Epithelial cell of prostate (primary cell): Measurements from ENCODE around the gene SP3.

Source experiments
- DNase-seq: peaks from one replicate; pipeline ENCODE4 v3.0.0-alpha.2; 2011; ENCODE audit warnings: low read depth, low spot score
- H3K27ac ChIP-seq: fragments of 450-650 bp; 2 replicates; pipeline ENCODE4 v1.5.1; 2017; ENCODE audit warnings: mild to moderate bottlenecking

Gene SP3

DNA sequence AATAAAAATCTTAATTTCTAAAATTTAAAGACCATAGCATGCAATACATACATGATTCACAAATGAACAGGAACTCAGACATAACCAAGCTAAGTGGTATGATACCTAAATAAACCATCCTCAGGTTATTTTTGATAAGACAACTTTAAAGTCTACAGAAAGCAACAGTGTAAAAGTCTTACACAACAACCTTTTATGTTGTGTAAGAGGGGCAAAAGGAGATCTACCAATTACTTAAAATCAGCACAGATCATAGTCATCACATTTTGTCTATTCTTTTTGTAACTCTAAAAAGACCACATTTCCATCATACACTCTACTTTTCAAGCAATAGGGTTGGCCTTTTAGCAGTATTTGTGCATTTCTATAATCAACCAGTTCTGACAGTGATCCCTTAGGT lies 16.3 kb downstream of the SP3 start:
- DNase-seq: no peak
- H3K27ac ChIP-seq: no peak overlapping the region

DNA sequence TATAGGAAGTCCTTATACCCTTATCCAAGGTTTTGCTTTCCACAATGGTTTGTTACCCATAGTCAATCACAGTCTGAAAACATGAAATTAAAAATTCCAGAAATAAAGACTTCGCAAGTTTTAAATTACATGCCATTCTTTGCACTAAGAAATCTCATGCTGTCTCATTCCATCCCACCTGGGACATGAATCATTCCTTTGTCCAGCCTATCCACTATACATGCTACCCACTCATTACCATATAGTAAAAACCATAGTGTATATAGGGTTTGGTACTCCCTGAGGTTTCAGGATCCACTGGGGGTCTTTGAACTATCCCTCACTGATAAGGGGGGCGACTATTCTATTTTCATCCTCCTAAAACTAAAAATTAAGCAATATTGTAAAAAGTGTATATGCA lies 17.0 kb downstream of the SP3 start:
- DNase-seq: no peak
- H3K27ac ChIP-seq: no peak overlapping the region

DNA sequence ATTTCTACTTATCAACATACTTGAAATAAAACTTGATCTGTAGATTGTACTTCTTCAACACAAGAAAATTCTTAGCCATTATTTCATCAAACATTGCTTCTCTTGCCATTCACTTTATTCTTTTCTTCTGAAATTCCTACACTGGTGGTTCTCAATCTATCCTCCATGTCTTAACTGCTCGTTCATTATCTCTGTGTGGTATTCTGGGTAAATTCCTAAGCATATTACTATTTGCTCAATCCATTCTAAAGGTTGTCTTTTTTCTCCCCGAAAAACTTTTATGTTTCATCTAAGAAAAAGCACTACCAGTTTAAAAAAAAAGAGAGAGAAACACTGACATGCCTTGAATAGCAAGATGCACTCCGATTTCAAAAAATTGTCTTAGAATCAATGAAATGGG lies 18.0 kb downstream of the SP3 start:
- no peak for DNase-seq

DNA sequence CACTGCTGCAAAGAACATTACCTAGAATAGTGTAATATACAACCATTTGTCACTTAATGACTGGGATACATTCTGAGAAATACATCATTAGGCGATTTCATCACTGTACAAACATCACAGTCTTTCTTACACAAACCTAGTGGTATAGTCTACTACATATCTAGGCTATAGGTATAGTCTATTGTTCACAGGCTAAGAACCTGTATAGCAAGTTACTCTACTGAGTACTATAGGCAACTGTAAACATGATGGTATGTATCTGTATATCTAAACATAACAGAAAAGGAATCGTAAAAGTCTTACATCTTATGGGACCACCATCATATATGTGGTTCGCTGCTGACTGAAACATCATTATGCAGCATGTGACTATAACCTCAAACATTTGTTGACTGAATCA lies 21.4 kb downstream of the SP3 start:
- H3K27ac ChIP-seq: no peak overlapping the region
- DNase-seq: no peak

More for the DNA sequence above, 18.0 kb downstream of the SP3 start:
- H3K27ac ChIP-seq: no peak overlapping the region

DNA sequence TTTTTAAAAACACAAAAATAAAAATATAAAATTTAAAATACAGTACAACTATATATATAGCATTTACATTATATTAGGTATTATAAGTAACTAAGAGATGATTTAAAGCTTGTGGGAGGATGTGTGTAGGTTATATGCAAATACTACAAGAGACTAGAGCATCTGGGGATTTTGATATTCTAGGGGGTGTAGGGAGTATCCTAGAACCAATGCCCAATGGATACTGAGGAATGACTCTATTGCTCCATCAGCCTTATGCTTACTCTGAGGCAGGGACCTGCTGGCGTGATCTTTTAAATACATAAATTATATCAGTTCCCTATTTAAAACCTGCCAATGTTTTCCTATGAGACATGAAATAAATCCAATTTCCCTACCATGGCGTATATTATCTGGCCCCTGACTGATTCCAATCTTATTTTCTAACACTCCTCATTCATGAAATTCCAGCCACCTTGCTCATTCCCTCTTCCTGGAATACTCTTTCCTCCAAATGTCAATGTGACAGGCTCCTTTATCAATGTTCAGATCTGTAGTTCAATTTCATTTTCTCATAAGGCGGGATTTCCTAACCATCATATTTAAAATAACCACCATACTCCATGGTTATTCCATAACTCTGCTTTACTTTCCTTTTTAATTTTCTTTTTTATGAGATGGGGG lies 22.2 kb downstream of the SP3 start:
- no peak overlapping the region for H3K27ac ChIP-seq
- DNase-seq: no peak

DNA sequence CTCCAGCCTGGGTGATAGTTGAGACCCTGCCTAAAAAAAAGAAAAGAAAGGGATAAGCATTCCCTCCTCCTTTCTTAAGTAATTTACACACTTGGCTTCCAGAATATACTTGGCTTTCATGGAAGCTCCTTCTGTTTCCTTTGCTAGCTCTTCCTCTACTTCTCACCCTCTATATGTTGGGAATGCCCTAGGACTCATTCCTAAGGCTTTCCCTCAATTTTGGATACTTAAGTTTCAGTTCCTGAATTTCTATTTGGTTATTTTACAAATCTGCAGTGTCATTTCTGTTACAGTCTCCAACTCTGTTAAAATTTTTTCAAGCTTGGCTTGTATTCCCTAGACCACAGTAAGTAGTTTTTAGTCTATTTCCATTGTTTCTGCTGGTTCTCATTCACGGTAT lies 23.6 kb downstream of the SP3 start:
- DNase-seq: no peak

DNA sequence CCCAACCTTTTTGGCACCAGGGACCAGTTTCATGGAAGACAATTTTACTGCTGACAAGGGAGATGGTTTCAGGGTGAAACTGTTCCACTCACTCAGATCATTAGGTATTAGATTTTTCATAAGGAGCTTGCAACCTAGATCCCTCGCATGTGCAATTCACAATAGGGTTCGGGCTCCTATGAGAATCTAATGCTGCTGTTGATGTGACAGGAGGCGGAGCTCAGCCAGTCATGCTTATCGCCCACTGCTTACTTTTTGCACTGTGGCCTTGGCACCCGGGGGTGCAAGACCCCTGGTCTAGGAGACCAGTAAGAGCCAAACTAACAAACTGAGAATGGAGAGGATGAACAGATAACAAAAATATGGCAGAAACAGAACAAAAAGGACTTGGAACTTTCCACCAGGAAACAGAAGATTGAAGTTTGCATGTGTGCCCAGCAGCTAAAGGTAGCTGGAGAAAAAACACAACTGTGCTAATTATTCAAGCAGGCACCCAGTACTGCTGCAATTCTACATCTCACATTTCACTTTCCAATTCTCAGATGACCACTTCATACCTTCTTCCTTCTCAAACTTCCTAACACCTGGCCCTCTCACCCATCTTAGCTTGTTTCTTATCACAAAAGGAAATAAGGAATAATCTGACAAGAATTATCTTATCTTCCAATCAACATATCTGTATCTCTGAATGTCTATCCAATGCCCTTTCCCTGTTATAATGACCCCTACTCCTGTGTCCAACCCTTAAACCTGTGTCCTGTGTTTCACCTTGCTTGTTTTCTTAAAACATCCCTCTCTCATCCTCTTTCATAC lies 24.8 kb downstream of the SP3 start:
- H3K27ac ChIP-seq: peak overlapping the region; percentile 21

More for the DNA sequence above, 23.6 kb downstream of the SP3 start:
- no peak overlapping the region for H3K27ac ChIP-seq

DNA sequence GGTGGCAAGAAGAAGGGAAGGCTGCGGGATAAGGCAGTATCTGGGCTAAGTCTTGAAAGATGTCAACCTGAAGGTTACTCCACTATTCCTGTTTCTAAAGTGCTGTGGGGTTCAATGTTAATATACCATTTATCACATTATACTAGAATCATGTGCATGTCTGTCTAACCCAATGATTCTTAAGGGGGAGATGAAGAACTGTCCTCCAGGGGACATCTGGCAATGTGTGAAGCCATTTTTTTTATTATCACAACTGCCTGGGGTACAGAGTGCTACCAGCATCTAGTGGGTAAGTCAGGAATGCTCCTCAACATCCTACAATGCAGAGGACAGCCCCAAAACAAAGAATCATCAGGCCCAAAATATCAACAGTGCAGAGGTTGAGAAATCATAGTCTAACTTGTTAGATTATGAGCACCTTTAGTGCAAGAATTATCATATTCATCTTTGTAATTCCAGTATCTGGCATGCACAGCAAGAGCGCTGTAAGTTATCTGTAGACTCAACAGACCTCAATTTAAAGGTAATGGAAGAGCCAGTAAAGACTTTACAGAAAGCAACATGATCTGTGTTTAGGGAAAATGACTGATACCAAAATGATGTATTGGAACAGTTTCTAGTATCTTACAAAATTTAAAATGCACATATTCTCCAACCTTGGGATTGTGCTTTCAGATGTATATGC lies 26.3 kb downstream of the SP3 start:
- no peak for DNase-seq
- no peak overlapping the region for H3K27ac ChIP-seq

More for the DNA sequence above, 24.8 kb downstream of the SP3 start:
- no peak for DNase-seq

DNA sequence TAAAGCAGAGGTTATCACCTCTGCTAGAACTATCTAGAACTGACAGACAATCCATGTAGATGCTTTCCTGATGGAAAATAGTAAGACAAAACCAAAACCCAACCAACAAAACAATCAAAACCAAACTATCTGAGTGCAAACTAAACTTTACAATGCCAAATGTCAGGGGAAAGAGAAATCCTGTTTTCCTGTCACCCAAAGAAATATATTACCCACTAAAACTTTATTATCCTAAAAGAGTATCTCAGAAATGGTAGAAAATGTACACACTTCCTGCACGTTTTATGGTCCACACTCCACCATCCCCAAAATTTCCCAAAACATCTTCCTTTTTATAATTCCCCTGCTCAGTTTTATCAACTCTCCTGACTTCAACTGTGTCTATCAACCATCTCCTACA lies 29.9 kb downstream of the SP3 start:
- DNase-seq: no peak
- H3K27ac ChIP-seq: no peak overlapping the region

DNA sequence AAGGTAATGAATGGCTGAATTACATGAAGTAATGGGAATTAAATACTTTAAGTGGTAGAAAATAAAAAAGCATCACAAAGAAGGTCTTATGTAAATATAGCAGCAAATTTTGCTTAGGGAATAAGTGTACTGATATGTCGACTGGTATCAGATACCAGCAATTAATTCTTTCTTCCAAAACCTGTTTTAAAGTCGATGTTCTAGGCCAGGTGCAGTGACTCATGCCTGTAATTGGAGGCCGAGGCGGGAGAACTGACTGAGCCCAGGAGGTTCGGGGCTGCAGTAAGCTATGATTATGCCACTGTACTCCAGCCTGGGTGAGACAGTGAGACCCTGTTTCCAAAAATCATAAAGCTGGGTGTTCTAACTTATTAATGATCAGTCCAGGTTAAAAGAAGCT lies 30.3 kb downstream of the SP3 start:
- H3K27ac ChIP-seq: no peak overlapping the region

DNA sequence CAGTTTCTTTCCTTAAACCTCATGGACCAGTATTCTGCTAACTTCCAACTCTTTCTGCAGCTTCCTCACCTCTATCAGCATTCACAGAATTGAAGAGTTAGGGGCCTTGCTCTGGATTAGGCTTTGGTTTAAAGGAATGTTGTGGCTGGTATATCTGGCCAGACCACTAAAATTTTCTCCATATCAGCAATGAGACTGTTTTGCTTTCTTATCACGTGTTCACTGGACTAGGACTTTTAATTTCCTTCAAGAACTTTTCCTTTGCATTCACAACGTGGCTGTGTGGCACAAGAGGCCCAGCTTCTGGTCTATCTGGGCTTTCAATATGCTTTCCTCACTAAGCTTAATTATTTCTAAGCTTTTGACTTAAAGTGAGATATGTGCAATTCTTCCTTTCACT lies 33.4 kb downstream of the SP3 start:
- no peak overlapping the region for H3K27ac ChIP-seq
- no peak for DNase-seq

More for the DNA sequence above, 30.3 kb downstream of the SP3 start:
- DNase-seq: no peak

DNA sequence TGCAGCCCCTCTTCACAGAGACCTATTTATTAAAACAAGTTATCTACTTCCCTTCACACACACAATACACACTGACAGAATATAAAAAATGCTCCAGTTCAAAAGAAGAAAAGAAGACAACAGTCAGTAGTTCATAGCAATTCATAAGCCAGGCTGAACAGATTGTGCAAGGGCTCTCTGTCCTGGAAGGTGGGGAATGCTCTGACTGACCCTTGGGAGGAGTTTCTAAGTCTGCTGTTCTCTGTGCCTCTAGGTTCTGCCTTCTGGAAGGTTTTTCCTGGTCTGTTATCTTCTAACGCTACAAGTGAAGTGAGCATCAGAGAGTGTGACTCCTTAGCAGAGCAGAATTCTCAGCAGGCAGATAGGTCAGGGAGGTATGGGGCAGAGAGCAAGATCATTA lies 35.7 kb downstream of the SP3 start:
- DNase-seq: no peak
- no peak overlapping the region for H3K27ac ChIP-seq

DNA sequence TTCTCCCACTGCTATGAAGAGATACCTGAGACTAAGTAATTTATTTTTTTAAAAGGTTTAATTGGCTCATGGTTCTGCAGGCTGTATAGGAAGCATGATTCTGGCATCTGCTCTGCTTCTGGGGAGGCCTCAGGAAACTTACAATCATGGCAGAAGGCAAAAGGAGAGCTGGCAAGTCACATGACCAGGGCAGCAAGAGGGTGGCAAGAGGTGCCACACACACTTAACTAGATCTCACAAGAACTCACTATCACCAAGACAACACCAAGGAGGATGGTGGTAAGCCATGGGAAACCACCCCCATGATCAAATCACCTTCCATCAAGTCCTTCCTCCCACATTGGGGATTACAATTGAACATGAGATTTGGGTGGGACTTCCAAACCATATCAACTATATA lies 38.3 kb downstream of the SP3 start:
- no peak overlapping the region for H3K27ac ChIP-seq
- no peak for DNase-seq

DNA sequence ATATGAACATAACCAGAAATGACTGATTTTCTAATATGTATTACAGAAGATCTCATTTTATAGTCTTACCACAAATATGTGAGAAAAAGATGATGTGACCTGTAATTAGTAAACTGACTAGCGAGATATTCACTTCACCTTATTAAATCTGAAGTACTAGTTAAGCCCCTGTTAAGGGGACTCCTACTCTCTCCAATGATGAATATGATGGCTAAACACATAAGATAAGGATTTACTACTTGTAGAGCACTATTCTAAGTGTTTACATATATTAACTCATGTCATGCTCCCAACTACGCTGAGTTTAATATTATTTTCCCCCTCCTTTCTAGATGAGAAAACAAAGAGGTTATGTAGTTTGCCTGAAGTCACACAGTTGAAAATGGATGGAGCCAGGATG lies 40.9 kb downstream of the SP3 start:
- H3K27ac ChIP-seq: no peak overlapping the region
- DNase-seq: no peak

DNA sequence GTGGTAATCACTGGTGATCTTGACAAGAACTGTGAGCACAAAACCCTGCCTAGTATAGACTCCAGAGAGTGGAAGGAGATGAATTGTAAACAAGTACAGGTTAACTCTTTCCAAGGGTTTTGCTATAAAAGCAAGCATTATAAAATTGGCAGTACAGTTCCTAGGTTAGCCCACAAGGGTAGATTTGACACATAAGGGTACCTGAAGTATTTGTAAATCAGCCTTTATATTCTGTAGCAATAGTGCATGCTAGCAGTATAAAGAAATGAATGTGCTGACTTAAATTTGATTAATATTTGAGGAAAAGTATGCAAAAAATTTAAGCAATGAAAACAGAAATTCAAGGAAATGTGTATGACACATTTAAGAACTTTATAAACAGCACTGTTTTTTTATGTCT lies 42.4 kb downstream of the SP3 start:
- H3K27ac ChIP-seq: no peak overlapping the region
- no peak for DNase-seq

DNA sequence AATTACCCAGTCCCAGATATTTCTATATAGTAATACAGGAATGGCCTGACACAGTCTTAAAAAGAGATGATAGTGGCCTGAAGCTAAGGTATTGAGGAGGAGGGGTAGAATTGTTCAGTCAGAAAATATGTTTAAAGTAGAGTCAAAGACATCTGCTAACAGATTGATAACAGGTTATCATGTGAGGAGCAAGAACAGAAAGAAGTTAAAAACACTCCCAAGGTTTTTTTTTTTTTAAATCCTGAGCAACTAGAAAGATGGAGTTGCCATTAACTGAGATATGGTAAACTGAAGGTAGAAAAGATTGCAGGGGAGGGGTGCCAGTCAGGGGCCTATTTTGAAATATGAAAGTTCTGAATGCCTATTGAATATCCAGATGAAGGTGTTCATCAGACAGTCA lies 43.1 kb downstream of the SP3 start:
- H3K27ac ChIP-seq: no peak overlapping the region
- DNase-seq: no peak

DNA sequence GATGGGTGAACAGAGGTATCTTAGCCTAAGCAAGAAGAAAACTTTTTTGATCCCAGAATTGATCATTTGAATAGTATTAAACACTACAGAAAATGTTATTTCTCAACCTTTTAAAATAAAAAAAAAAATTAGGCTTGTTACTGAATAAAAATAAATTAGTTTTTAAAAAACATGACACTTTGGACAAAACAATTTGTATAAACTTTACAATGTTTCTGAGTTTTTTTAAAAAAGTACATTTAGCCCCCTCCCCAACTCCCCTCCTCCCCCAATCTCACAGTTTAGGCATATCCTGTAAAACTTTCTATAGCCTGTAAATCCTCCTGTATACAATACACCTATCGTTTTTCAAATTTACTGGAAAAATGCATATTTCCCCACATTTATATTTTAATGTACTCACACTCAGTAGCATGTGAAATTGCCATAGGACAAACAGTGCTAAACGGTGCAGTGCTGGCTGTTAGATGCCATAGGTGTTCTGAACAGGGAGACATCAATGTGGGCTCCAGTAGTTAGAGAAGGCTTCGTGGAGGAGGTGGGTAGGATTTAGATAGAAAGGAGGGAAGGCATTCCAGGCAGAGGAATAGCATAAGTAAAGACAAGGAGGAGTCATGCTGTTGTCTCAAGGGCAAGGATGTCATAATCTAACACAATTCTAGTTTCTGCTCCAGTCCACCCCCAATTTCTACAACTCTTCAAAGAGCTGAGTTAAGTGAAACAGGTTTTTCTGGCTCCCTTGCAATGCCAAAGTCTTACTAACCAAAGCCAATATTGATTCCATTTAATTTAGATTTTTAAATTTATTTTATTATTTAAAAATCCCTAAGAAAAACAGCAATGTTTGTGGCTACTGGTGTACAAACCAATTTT lies 50.9 kb downstream of the SP3 start:
- no peak overlapping the region for H3K27ac ChIP-seq
- DNase-seq: peak; percentile 14

DNA sequence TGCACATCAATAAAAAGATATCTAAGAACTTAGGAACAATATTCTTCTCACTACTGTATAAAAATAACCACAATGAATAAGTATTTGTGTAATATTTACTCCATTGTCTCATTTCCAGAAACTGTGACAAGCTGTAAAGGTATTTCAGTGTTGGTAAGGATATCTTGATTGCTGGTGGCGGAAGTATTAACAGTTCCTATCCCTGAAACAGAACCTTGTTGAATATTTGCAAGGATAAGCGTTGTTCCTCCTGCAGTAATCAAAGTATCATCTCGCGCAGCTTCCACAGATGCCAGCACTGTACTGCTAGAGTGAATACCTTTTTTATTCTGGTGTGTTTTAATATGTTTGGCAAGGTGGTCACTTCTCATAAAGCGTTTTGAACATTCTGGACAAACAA lies 55.3 kb downstream of the SP3 start:
- peak overlapping the region; percentile 5 for H3K27ac ChIP-seq

DNA sequence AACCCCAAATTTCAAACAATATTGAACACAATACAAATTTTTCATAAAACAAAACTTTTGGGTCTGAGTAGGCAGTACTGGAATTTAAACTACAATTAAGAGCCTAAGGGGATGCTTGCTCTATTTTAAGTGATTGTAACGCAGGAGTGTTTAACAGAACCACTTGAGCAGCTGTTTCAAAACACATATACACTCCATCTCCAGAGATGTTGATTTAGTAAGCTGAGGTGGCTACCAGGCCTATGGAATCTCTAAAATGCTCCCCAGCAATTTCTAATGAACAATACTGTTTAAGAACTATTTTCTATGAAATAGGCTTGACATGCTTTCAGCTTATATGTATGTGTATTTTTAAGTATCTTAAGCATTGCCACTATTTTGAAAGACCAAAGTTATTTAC lies 58.5 kb downstream of the SP3 start:
- DNase-seq: no peak
- no peak overlapping the region for H3K27ac ChIP-seq

More for the DNA sequence above, 55.3 kb downstream of the SP3 start:
- DNase-seq: no peak

DNA sequence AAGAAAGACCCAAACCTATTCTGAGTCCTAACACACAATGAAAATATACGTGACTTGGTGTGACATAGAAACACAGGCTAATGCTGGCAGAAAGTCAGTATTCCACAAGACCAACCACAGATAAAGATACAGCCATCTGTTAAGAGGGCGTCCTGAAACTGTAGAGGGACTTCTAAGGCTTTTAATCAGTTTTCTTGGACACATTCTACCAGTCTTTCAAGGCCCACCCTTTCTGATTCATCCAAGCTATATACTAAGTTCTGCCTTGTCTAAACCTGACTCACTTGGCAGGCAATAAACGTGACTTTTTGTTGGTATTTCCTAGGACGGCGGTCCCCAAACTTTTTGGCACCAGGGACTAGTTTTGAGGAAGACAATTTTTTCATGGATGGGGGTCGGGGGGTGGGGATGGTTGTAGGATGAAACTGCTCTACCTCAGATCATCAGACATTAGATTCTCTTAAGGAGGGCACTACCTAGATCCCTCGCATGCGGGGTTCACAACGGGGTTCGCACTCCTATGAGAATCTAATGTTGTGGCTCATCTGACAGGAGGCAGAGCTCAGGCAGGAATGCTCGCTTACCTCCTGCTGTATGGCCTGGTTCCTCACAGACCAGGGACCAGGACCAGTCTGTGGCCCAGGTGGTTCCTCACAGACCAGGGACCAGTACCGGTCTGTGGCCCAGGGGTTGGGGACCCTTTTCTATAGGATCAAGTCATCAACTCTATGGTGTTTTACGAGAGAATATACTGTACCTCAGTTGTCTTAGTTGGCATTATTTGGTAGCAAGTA lies 61.4 kb downstream of the SP3 start:
- H3K27ac ChIP-seq: no peak overlapping the region
- no peak for DNase-seq
